ENCODE results near the gene TACC2. TPM values are rescaled to one million over a fixed set of nuclear protein-coding genes. Genes with fewer than 3 reads are reported as not detected.

The TACC2 gene
- total and polyA plus RNA-seq, 2 experiments from 2014 or later: 30.8 to 35.9 TPM

DNA sequence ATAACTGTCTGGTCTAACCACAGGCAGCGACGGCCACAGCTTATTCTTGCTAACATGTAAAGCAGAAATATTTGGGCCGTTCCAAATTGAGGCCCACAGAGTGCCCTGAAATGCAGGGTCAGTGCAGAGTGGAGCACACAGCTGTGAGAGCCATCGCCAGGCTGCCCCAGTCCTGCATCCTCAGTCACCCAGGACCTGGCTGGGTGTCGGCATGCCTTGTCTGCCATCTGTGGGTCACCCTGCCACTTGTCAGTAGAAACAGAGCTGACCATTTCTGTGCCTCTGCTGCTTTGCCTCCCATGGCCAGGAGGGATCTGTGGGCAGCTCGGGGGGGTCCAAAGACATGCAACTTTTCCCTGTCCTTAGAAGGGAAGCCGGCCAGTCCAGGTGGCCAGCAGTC lies 224.8 kb downstream of the TACC2 start:
- Mint-ChIP-seq H3K36me3 (ENCODE audit: low read depth) (peaks cover 56% of the 10 kb centered on the region), H3K27me3 (ENCODE audit: insufficient read depth, low read depth, poor library complexity) (peaks cover 4% of the 10 kb centered on the region), H3K4me1 (peaks cover 5% of the 10 kb centered on the region; the same call in 1 of the 3 replicates), H3K9me3 (no peaks in the 10 kb centered on the region), H3K27ac (no peak overlapping the region), H3K4me3 (no peak overlapping the region)
- peaks cover 18% of the 10 kb centered on the region for H3K36me3 ChIP-seq (ENCODE audit: insufficient read depth)
- no peak overlapping the region for H3K4me2 ChIP-seq
- TF ChIP-seq, protein P1, sequence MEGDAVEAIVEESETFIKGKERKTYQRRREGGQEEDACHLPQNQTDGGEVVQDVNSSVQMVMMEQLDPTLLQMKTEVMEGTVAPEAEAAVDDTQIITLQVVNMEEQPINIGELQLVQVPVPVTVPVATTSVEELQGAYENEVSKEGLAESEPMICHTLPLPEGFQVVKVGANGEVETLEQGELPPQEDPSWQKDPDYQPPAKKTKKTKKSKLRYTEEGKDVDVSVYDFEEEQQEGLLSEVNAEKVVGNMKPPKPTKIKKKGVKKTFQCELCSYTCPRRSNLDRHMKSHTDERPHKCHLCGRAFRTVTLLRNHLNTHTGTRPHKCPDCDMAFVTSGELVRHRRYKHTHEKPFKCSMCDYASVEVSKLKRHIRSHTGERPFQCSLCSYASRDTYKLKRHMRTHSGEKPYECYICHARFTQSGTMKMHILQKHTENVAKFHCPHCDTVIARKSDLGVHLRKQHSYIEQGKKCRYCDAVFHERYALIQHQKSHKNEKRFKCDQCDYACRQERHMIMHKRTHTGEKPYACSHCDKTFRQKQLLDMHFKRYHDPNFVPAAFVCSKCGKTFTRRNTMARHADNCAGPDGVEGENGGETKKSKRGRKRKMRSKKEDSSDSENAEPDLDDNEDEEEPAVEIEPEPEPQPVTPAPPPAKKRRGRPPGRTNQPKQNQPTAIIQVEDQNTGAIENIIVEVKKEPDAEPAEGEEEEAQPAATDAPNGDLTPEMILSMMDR (conservative IDR thresholded peaks at IDR 0.05; ENCODE audit: low read depth in 2 of 2): peak in 1 of 2 experiments; percentile 39; a peak in 1 of 4 replicates
- no peak for TF ChIP-seq CREB1 (CRISPR knock-in tag; IDR thresholded peaks at IDR 0.05; ENCODE audit: low read depth)
- peaks cover 8% of the 10 kb centered on the region for H3K79me2 ChIP-seq (replicated peaks; ENCODE audit: insufficient read depth)
- peaks cover 16% of the 10 kb centered on the region for H4K20me1 ChIP-seq (replicated peaks; ENCODE audit: insufficient read depth)
- no peak overlapping the region for H3K27ac ChIP-seq (ENCODE audit: low read depth)
- no peaks in the 10 kb centered on the region for H3K27me3 ChIP-seq (ENCODE audit: insufficient read depth)
- H3K4me1 ChIP-seq (ENCODE audit: insufficient read depth): no peaks in the 10 kb centered on the region
- H2AFZ ChIP-seq: no peak overlapping the region
- H3K9me2 ChIP-seq (ENCODE audit: insufficient read depth): no peaks in the 10 kb centered on the region
- ATAC-seq (peak; percentile 68), DNase-seq (ENCODE audit: low spot score) (no peak)
- H3F3A ChIP-seq (replicated peaks; ENCODE audit: low read depth): no peaks in the 10 kb centered on the region
- H3K4me3 ChIP-seq: no peak overlapping the region

DNA sequence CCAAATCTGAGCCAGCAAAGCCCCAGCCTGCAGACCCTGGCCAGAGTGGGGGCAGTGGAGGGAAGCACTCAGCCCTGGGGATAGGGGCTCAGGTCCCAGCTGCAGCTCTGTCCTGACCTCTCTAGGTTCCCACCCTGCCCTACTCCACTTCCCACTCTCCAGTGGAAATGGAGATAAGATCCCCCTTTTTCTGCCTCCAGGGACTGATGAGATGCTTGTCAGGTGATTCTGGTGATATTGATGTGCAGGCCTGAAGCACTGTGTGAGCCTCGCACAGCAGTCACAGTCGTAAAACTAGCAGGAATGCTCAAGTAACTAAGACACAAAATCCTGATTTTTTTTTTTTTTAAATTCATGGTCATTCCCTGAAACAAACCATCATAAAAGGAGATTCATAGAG lies 227.1 kb downstream of the TACC2 start:
- Mint-ChIP-seq H3K27me3 (ENCODE audit: insufficient read depth, low read depth, poor library complexity) (no peaks in the 10 kb centered on the region), H3K4me3 (no peak overlapping the region), H3K4me1 (no peaks in the 10 kb centered on the region), H3K36me3 (ENCODE audit: low read depth) (peaks cover 54% of the 10 kb centered on the region), H3K27ac (no peak overlapping the region), H3K9me3 (no peaks in the 10 kb centered on the region)
- Histone ChIP-seq H3K79me2 (replicated peaks; ENCODE audit: insufficient read depth) (peaks cover 5% of the 10 kb centered on the region), H3K9me2 (ENCODE audit: insufficient read depth) (no peaks in the 10 kb centered on the region), H3K4me3 (no peak overlapping the region), H2AFZ (no peak overlapping the region), H3K36me3 (ENCODE audit: insufficient read depth) (peaks cover 24% of the 10 kb centered on the region), H3K27ac (ENCODE audit: low read depth) (no peak overlapping the region), H3K4me2 (no peak overlapping the region), H3K4me1 (ENCODE audit: insufficient read depth) (no peaks in the 10 kb centered on the region), H4K20me1 (replicated peaks; ENCODE audit: insufficient read depth) (peaks cover 17% of the 10 kb centered on the region), H3K27me3 (ENCODE audit: insufficient read depth) (no peaks in the 10 kb centered on the region), H3F3A (replicated peaks; ENCODE audit: low read depth) (no peaks in the 10 kb centered on the region)
- ATAC-seq (no peak), DNase-seq (ENCODE audit: low spot score) (no peak)
- no peak for TF ChIP-seq EZH2phosphoT487 (IDR thresholded peaks at IDR 0.05; ENCODE audit: unreplicated experiment)
- no peak for TF ChIP-seq ZNF462 (CRISPR knock-in tag; IDR thresholded peaks at IDR 0.05)
- TF ChIP-seq NANOG (IDR thresholded peaks at IDR 0.05; ENCODE audit: borderline replicate concordance): no peak
